Activated T-helper 1 cell treated with anti-CD3 and anti-CD28 coated beads, Interleukin-12 subunit alpha, Interleukin-12 subunit beta, Interleukin-2, Interleukin-4 antibody, amounts not matched to agents 30 ng/mL and 10 ng/mL and 1 ng/mL, durations not matched to agents 14 hours and 24 hours and 36 hours (primary cell): ENCODE data around the gene SNAP47. TPM values are rescaled to one million over a fixed set of nuclear protein-coding genes. Genes with fewer than 3 reads are reported as not detected.

Experiments
- DNase-seq: peaks from one replicate; pipeline ENCODE4 v3.0.0; 2021; ENCODE audit warnings: low spot score
- H3K27ac Mint-ChIP-seq: one replicate; pipeline ENCODE4 v1.8.0; 2021; ENCODE audit warnings: mild to moderate bottlenecking, mixed read lengths
- H3K27me3 Mint-ChIP-seq: one replicate; pipeline ENCODE4 v1.8.0; 2022; ENCODE audit warnings: mild to moderate bottlenecking, moderate library complexity, mixed read lengths; ENCODE audit not compliant: insufficient read depth
- H3K36me3 Mint-ChIP-seq: one replicate; pipeline ENCODE4 v1.8.0; 2021; ENCODE audit warnings: low read depth, mixed read lengths
- H3K4me1 Mint-ChIP-seq: one replicate; pipeline ENCODE4 v1.8.0; 2021; ENCODE audit warnings: low read depth, mixed read lengths
- H3K4me3 Mint-ChIP-seq: one replicate; pipeline ENCODE4 v1.8.0; 2021; ENCODE audit warnings: mild to moderate bottlenecking, moderate library complexity, mixed read lengths
- H3K9me3 Mint-ChIP-seq: one replicate; pipeline ENCODE4 v1.8.0; 2021; ENCODE audit warnings: mixed read lengths
- intact Hi-C: fragments of 100-400 bp; cut with micrococcal nuclease; formaldehyde crosslinking; loops from one replicate; pipeline ENCODE4 v1.15.1; 2024
- total RNA-seq: library from RNA; stranded (reverse); gene quantifications from 2 replicates; pipeline ENCODE4 v1.2.3, GENCODE V29; 2022

Gene SNAP47
- total RNA-seq, 1 donor from 2014 or later = 32.2 TPM

GRCh38 chr1:227768125-227768439 lies 32.8 kb downstream of the SNAP47 start:
- no peak overlapping the region for H3K27ac Mint-ChIP-seq
- peaks cover 53% of the 10 kb centered on the region for H3K4me1 Mint-ChIP-seq
- intact Hi-C loops = loop anchor here (10.0 kb wide), 3 partner anchors 317 to 717 kb away; partner anchors contain the start of genes ARF1, RNF187 and TRIM11
- H3K4me3 Mint-ChIP-seq = peak overlapping the region; percentile 0
- peaks cover 37% of the 10 kb centered on the region for H3K36me3 Mint-ChIP-seq
- H3K9me3 Mint-ChIP-seq = no peaks in the 10 kb centered on the region
- no peak for DNase-seq
- no peaks in the 10 kb centered on the region for H3K27me3 Mint-ChIP-seq

GRCh38 chr1:227768640-227769039 lies 33.4 kb downstream of the SNAP47 start:
- Mint-ChIP-seq H3K9me3 (no peaks in the 10 kb centered on the region), H3K36me3 (peaks cover 37% of the 10 kb centered on the region), H3K27ac (no peak overlapping the region), H3K4me3 (no peak overlapping the region), H3K27me3 (no peaks in the 10 kb centered on the region), H3K4me1 (peaks cover 55% of the 10 kb centered on the region)
- intact Hi-C loops = loop anchor here (10.0 kb wide), 3 partner anchors 316 to 716 kb away; partner anchors contain the start of genes ARF1, RNF187 and TRIM11
- DNase-seq = no peak

GRCh38 chr1:227769047-227769935 lies 34.1 kb downstream of the SNAP47 start:
- H3K27me3 Mint-ChIP-seq = no peaks in the 10 kb centered on the region
- no peaks in the 10 kb centered on the region for H3K9me3 Mint-ChIP-seq
- peaks cover 55% of the 10 kb centered on the region for H3K4me1 Mint-ChIP-seq
- no peak overlapping the region for H3K27ac Mint-ChIP-seq
- DNase-seq = no peak
- intact Hi-C loops = loop anchor here (10.0 kb wide), 3 partner anchors 316 to 716 kb away; partner anchors contain the start of genes ARF1, RNF187 and TRIM11
- H3K36me3 Mint-ChIP-seq = peaks cover 36% of the 10 kb centered on the region
- no peak overlapping the region for H3K4me3 Mint-ChIP-seq

GRCh38 chr1:227769936-227770494 lies 34.8 kb downstream of the SNAP47 start:
- no peaks in the 10 kb centered on the region for H3K27me3 Mint-ChIP-seq
- no peak overlapping the region for H3K27ac Mint-ChIP-seq
- intact Hi-C loops = loop anchor here (10.0 kb wide), 3 partner anchors 315 to 715 kb away; partner anchors contain the start of genes ARF1, RNF187 and TRIM11
- H3K9me3 Mint-ChIP-seq = no peaks in the 10 kb centered on the region
- no peak for DNase-seq
- peaks cover 57% of the 10 kb centered on the region for H3K4me1 Mint-ChIP-seq
- peaks cover 35% of the 10 kb centered on the region for H3K36me3 Mint-ChIP-seq
- no peak overlapping the region for H3K4me3 Mint-ChIP-seq

- H3K36me3 Mint-ChIP-seq = peaks cover 35% of the 10 kb centered on the region
- no peak overlapping the region for H3K4me3 Mint-ChIP-seq
- no peak overlapping the region for H3K27ac Mint-ChIP-seq
- no peaks in the 10 kb centered on the region for H3K9me3 Mint-ChIP-seq
- DNase-seq = no peak
- peaks cover 49% of the 10 kb centered on the region for H3K4me1 Mint-ChIP-seq
- H3K27me3 Mint-ChIP-seq = no peaks in the 10 kb centered on the region
- intact Hi-C loops = no loop called here
Observed at GRCh38 chr1:227770812-227771211, 35.6 kb downstream of the SNAP47 start.

- Mint-ChIP-seq H3K27me3 (no peaks in the 10 kb centered on the region), H3K4me3 (no peak overlapping the region), H3K9me3 (no peaks in the 10 kb centered on the region), H3K27ac (no peak overlapping the region), H3K4me1 (peaks cover 48% of the 10 kb centered on the region), H3K36me3 (peaks cover 39% of the 10 kb centered on the region)
- intact Hi-C loops = no loop called here
- no peak for DNase-seq
Observed at GRCh38 chr1:227771326-227771725, 36.1 kb downstream of the SNAP47 start.

GRCh38 chr1:227771771-227772170 lies 36.5 kb downstream of the SNAP47 start:
- no peaks in the 10 kb centered on the region for H3K27me3 Mint-ChIP-seq
- peaks cover 45% of the 10 kb centered on the region for H3K4me1 Mint-ChIP-seq
- no peak overlapping the region for H3K27ac Mint-ChIP-seq
- H3K36me3 Mint-ChIP-seq = peaks cover 39% of the 10 kb centered on the region
- H3K9me3 Mint-ChIP-seq = no peaks in the 10 kb centered on the region
- intact Hi-C loops = no loop called here
- H3K4me3 Mint-ChIP-seq = no peak overlapping the region
- no peak for DNase-seq

- peaks cover 27% of the 10 kb centered on the region for H3K36me3 Mint-ChIP-seq
- intact Hi-C loops = no loop called here
- no peaks in the 10 kb centered on the region for H3K9me3 Mint-ChIP-seq
- no peak for DNase-seq
- H3K27ac Mint-ChIP-seq = no peak overlapping the region
- no peak overlapping the region for H3K4me3 Mint-ChIP-seq
- H3K4me1 Mint-ChIP-seq = peaks cover 27% of the 10 kb centered on the region
- H3K27me3 Mint-ChIP-seq = no peaks in the 10 kb centered on the region
Observed at GRCh38 chr1:227773558-227773957, 38.3 kb downstream of the SNAP47 start.

- H3K27ac Mint-ChIP-seq = peak overlapping the region; percentile 30
- intact Hi-C loops = no loop called here
- peak overlapping the region; percentile 35 for H3K4me3 Mint-ChIP-seq
- H3K36me3 Mint-ChIP-seq = peaks cover 22% of the 10 kb centered on the region
- no peaks in the 10 kb centered on the region for H3K9me3 Mint-ChIP-seq
- peak; percentile 41 for DNase-seq
- no peaks in the 10 kb centered on the region for H3K27me3 Mint-ChIP-seq
- peaks cover 24% of the 10 kb centered on the region for H3K4me1 Mint-ChIP-seq
Observed at GRCh38 chr1:227774051-227774731, 39.0 kb downstream of the SNAP47 start.

- peaks cover 22% of the 10 kb centered on the region for H3K36me3 Mint-ChIP-seq
- intact Hi-C loops = no loop called here
- H3K27ac Mint-ChIP-seq = no peak overlapping the region
- no peak overlapping the region for H3K4me3 Mint-ChIP-seq
- no peaks in the 10 kb centered on the region for H3K9me3 Mint-ChIP-seq
- peaks cover 24% of the 10 kb centered on the region for H3K4me1 Mint-ChIP-seq
- DNase-seq = no peak
- no peaks in the 10 kb centered on the region for H3K27me3 Mint-ChIP-seq
Observed at GRCh38 chr1:227774821-227775661, 39.8 kb downstream of the SNAP47 start.

GRCh38 chr1:227775841-227776240 lies 40.6 kb downstream of the SNAP47 start:
- Mint-ChIP-seq H3K36me3 (peaks cover 19% of the 10 kb centered on the region), H3K9me3 (no peaks in the 10 kb centered on the region), H3K4me3 (no peak overlapping the region), H3K27me3 (no peaks in the 10 kb centered on the region), H3K27ac (no peak overlapping the region), H3K4me1 (peaks cover 24% of the 10 kb centered on the region)
- no peak for DNase-seq
- intact Hi-C loops = no loop called here

- no peak overlapping the region for H3K4me3 Mint-ChIP-seq
- no peaks in the 10 kb centered on the region for H3K9me3 Mint-ChIP-seq
- H3K36me3 Mint-ChIP-seq = peaks cover 20% of the 10 kb centered on the region
- H3K4me1 Mint-ChIP-seq = peaks cover 24% of the 10 kb centered on the region
- intact Hi-C loops = no loop called here
- H3K27ac Mint-ChIP-seq = no peak overlapping the region
- no peak for DNase-seq
- no peaks in the 10 kb centered on the region for H3K27me3 Mint-ChIP-seq
Observed at GRCh38 chr1:227776331-227776771, 41.1 kb downstream of the SNAP47 start.
